CD4-positive, alpha-beta T cell treated with Interleukin-17A for 4 hours (primary cell): ENCODE results near the gene OCRL.

Source experiments
- DNase-seq: peaks from one replicate; pipeline ENCODE4 v3.0.0-alpha.2; 2020; ENCODE audit warnings: mixed read lengths

The OCRL gene

DNA sequence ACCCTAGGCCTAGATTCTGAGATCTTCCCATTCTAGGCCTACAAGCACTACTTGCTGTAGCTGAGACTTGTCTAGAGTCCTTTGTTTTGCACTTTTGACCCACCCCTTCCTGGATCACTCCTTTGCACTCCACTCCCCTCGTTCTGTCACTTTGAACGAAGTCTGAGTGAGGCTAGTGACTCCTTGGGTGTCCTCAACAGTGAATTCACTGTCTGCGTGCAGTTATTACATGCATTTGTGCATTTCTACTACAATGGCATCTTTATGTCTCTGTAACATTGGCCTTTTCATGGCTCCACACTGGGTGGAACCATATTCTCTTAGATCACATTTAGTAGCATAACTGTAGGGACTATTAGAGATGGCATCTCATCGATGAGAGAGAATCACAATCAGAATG, 50.5 kb downstream of the OCRL start:
- no peak for DNase-seq

DNA sequence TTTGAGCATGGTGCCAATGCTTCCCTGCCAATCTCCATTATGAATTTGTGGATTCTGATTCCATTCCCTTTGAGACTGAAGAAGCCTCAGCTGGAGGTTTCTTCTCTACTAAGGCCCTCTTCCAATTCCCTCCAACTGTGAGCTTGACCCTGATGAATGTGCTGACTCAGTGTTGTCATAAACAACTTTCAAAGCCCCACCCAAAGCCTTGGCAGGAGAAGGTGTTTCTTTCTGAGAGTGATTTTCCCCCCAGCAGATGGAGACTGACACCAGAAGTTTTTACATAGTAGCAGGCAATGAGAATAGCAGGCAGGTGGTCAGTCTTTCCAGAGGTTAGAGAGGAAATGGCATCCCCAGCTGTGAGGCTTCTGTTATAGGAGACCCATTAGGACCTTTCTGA, 53.1 kb downstream of the OCRL start:
- no peak for DNase-seq

DNA sequence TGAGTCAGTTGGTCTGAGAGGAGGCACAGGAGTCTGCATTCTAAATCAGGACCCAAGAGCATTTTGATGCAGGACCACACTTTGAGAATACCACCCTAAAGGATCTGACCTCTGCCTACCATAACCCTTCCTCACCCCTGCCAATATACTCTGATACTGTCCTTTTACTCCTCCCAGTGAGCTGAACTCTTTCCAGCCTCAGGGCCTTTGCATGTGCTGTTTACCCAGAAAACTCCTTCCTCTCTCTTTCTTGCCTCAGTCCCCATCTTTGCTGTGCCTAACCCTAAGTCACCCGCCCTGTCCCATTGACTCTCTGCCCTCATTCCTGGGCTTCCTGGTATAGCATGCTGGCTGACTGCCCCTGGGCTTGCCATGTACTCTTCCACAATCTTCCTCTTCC, 54.7 kb downstream of the OCRL start:
- DNase-seq: no peak

DNA sequence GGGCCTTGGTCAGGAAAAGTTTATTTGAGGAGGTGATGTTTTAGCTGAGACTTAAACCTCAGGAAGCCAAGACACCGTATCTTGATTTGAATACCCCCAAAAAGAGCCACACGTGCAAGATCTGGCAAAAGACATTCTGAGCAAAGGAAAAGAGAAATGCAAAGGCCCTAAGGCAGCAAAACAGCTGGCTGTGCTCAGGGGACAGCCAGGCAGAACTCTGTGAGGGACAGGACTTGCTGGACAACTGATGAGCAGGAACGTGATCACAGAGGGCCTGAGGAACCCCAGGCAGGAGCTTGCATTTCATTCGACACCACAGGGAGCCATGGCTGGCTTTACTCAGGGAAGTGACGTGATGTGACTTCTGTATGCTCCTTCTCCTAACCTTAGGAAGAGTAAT, 56.0 kb downstream of the OCRL start:
- no peak for DNase-seq

DNA sequence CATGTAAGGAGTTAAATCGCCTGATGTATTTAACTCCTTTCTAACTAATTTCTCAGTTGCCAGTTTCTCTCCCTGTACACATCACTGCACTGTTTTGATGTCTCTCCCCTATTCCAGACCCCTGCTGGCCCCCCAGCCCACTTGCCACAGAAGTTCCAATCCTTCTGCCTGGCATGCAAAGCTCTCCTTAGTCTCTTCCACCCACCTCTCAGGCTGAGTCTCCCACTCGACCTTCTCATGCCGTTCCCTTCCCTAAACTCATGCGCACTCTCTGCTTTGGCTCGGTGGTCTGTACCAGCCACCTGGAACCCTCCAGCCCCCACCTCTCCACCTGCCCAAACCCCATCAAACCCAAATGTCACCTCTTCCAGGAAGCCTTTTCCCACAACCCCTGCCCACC, 57.8 kb downstream of the OCRL start:
- DNase-seq: no peak

DNA sequence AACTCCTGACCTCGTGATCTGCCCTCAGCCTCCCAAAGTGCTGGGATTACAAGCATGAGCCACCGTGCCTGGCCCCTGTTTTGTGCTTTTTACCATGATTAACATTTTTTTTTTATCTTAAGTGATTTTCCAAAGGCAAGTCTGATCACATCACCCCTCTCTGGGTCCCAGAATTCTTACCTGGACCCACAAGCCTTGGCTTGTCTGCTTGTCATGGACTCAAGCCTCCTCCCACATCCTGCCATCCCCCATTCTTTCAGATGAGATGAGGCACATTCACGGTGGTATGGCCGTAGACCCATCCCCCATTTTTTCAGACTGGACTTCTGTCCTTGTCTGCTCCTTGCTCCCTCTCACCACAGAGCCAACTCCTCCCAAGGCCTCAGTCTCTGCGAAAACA, 59.4 kb downstream of the OCRL start:
- DNase-seq: no peak

DNA sequence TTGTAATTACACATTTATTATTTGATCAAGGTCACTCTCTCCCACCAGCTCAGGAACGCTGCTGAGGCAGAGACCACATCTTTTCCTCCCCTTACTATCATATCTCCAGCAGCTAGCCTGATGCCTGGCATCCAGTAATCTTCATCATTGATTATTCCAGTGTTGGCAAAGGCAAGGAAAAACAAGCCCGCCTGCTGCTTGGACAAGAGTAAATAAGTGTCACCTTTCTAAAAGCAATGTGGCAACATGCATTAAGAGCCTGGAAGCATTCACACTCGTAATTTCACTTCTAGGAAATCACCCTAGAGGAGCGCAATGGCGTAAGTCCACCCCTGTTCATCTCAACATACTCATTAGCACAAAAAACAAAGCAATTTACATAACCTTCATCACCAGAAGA, 59.9 kb downstream of the OCRL start:
- DNase-seq: no peak

DNA sequence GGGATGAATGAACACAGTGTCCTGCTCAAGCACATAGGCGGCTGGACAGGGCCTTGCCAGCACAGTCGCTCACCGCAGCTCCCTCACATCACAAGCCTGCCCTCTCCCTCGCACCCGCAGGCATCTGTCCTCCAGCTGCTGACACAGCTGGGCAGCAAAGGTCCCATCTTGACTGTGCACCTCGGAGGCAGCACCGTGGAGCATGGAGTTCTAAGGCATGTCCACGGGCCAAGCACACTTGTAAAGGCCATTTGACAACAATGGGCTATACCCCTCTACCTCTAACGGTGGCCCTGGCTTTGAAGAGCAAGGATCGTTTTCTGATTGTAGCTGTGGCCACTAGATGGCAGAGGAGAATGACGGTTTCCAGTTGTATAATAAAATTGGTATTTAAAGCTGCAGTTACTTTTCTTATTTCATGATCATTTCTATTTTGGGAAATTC, 60.9 kb downstream of the OCRL start:
- peak; percentile 32 for DNase-seq

DNA sequence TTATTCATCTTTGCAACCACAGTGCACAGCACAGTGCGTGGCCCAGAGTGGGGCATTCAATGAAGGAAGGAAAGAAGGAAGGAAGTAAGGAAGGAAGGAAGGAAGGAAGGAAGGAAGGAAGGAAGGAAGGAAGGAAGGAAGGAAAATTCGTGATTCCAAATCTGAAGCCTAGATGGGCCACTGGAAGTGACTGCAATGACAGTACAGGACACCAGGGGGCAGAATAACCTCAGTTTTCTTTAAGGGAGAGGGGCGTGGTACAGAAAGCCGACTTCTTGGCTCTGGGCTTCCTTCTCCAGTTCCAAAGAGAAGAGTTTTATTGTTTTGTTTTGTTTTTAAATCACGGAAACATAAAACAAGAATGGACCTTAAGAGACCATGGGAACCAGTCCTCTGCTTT, 66.9 kb downstream of the OCRL start:
- peak; percentile 76 for DNase-seq

DNA sequence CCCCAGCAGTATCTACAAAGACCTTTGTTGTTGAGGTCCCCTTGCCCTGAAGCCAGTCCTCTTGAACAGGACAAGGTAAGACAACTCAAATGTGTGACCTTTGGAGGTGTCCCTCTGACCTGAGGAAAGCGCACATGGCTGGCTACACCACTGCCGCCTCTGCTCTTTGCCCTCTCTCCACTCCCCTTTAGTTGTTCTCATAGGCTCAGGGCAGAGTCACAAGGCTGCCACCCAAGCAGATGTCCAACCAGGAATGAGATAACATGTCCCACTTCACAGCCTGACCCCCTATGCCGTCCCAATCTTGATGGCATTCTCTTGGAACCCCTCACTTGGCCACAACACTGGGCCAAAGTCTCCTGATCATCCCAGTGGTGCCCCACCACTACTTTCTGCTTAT, 68.4 kb downstream of the OCRL start:
- DNase-seq: no peak

DNA sequence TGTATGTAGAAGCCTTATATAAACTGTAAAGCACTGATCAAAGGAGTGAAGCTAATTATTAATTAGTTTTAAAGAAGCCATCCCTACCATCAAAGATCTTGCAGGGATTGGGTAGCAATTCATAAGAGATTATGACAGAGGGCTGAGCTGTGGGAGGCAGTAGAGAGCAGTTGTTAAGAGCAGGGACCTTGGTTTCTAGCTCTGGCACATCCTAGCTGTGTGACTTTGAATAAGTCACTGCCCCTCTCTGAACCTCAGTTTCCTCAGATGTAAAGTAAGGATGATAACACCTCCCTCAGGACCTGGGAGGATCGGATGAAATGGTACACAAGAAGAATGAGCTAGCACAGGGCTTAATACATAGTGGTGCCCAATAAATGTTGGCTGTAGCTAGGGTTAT, 69.3 kb downstream of the OCRL start:
- DNase-seq: no peak

DNA sequence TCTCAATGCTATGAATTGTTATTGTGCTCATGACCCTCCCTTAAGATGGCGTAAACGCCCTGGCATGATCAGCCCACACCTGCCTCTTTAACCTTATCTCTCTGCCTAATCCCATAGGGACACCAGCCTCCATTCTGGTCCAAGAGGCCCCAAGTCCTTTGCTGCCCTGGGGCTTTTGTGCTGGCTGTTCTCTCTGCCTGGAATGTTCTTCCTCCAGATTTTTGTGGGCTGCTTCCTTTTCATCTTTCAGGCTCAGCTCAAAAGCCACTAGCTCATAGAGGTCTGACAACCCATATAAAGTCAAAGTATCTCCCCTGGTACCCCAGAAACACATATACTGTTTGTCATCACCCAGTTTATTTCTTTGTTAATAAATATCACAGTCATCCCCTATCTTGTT, 72.3 kb downstream of the OCRL start:
- no peak for DNase-seq

DNA sequence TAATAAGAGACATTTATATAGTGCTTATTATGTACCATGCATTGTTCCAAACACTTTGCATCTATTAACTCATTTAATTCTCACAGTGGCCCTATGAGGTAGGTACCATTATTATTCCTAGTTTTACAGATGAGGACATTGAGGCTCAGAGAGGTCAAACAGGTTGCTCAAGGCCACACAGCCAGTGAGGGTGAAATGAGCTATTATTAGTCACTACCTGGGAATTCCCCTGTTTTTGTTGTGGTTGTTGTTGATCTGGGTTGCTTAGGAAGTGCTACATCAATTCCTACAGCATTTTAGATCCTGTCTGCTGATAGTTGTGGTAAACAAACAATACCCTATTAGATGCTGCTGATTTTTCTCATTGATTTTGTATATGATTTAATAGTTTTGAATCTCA, 73.5 kb downstream of the OCRL start:
- no peak for DNase-seq

DNA sequence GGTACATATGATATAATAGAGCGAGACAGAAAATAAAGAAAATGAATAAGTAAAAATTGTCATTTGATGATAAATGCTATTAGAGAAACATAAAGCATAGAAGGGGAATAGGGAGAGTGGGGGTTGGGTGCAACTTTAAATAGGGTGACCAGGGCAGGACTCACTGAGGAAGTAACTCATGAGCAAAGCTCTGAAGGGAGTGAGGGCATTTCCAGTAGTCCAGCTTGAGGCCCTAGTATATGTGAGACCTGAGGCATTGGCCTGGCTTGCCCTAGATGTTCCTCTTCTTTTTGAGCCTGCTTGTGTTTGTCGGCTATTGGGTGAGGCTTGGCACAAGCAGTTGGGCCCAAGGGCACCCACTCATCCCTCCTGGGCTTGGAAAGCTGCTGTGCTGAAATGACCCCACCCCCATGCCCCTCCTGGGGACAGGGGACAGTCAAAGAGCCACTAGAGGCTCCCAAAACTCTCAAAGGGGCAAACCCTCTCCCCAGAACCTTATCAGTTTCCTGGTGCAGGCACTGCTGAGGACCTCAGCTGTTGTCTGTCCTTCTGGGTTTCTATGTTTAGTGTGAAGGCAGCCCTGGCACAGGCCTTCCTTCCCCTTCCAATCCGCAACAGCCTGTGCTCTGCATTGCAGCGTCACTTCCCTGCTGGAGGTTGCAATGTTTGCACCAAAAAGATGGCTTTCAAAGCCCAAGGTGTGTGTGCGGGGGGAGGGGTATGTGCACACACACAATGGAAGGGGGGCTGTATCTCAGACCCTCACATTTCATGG, 74.6 kb downstream of the OCRL start:
- DNase-seq: no peak

DNA sequence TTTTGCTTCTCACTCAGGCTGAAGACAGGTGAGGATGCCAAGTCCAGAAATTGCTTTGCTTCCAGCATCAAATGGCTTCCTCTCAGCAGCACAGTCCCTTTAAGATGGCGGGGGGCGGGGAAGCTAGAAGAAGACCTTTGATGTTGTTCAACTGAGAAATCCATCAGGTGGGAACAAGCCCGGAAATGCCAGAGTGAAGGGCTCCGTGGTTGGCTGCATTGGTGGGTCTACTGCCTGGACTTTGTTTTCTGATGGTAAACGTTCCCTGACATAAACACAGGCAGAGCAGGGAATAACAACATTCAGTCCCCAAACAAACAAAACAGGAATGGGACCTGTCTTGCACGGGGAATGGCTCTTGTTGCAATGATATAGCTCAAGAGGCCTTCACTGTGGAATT, 77.4 kb downstream of the OCRL start:
- DNase-seq: no peak

DNA sequence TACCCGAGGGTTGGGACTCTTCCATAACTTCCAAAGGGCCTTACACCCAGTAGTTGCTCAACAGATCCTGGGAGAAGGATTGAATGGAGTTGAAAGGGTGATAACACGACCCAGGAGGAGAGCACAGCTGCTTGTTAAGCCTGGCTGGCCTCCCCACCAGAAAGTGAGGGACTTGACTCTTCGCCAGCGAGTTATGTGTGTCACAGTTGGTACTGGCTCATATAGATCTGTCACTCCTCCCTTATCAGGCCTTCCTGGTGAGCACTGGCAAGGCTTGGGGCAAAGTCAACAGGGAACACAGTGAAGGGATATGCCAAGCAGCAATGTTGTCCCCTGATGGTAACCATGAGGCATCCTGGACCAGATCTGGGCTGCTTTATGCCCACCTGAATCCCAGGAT, 78.9 kb downstream of the OCRL start:
- DNase-seq: no peak

DNA sequence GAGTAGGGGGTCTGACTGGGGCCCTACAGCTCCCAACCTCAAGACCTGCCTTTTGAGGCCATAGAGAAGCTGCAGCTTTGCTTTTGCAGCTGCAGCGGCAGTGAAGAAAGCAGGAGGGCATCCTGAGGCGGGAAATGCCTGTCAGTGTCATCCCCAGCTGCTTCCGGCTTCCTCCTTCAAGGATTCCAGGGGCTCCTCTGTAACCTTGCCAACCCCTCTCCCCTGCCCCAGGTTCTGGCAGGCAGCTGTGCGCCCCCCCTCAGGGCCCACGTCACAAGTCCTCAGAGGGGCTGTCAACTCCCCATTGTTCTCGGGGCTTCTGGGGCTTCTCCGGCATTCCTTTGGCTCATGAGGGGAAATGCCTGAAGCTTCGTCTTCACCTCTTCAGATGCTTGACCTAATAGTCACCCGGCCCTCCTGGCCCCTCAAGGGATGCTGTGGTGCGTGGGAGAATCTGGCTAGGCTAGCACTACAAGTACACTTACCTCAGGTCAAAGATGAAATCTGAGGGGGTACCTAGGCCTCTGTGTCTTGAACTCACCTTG, 82.8 kb downstream of the OCRL start:
- no peak for DNase-seq

DNA sequence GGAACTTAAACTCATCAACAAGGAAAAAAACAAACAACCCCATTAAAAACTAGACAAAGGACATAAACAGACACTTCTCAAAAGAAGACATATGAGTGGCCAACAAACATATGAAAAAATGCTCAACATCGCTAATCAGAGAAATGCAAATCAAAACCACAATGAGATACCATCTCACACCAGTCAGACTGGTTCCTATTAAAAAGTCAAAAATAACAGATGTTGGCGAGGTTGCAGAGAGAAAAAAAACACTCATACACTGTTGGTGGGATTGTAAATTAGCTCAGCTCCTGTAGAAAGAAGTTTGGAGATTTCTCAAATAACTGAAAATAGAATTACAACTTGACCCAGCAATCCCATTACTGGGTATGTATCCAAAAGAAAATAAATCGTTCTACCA, 86.0 kb downstream of the OCRL start:
- DNase-seq: no peak

DNA sequence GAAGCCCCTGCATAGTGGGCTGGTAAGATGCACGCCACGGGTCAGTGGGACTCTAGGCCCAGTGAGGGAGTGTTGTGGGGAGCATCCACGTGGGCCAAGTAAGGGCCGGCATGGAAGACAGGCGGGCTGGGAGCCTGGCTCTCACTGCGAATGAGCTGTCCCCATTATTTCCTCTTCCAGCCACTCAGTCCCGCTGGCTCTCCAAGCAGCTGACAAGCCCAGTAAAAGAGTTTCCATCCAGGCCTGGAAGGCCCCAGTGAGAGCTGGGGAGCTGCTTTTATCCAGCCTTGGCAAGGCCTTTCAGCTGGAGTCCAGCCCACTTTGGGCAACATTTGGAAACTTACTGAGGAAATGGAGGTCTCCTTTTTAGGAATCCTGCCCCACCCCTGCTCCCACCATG, 89.8 kb downstream of the OCRL start:
- no peak for DNase-seq

DNA sequence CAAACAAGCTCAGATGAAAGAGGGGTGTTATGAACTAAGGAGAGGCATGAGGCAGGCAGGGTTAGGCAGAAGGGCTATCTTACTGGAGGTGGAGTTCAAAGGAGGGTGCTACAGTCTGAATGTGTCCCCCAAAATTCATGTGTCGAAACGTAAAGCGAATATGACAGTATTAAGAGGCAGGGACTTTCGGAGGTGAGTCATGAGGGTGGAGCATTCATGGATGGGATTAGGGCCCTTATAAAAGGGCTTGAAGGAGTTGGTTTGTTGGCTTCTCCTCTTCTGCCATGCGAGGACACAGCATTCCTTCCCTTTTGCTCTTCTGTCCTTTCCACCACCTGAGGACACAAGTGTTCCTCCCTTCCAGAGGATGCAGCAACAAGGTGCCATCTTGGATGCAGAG, 91.8 kb downstream of the OCRL start:
- DNase-seq: no peak

DNA sequence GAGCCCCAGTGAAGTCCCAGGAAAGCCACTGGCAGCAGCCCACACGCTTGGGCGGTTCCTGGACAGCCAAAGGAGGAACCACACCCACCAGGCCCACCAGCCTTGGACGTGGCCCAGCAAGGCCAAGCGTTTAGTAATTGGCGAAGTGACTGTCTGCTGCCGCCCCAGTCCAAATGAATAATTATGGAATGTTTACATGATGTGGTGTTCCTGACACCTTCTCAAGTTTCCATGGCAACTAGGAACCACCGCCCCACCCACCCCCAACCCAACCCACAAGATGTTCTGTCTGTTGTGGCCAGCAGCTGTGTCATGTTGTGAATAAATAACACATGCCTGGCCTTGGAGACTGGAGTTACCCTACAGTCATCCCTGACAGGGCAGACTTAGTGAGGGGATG, 92.4 kb downstream of the OCRL start:
- DNase-seq: no peak

DNA sequence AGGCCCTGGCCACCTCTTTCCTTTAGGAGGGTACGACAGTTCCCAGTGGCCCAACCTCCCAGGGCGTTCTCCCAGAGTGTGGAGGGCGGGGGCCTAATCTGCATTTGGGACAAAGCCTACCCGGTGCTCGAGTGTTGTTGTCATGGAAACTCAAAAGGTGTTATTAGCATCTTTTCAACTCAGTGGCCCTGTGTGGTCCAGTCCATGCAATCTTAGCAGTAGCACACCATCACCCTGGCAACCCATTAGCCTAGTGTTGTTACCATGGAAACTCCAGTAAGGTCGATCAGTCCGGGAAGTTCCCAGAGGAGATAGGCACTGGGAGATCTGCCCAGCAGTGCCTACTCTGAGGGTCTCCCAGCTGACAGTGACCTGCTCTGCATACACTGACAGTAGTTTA, 94.5 kb downstream of the OCRL start:
- DNase-seq: no peak

DNA sequence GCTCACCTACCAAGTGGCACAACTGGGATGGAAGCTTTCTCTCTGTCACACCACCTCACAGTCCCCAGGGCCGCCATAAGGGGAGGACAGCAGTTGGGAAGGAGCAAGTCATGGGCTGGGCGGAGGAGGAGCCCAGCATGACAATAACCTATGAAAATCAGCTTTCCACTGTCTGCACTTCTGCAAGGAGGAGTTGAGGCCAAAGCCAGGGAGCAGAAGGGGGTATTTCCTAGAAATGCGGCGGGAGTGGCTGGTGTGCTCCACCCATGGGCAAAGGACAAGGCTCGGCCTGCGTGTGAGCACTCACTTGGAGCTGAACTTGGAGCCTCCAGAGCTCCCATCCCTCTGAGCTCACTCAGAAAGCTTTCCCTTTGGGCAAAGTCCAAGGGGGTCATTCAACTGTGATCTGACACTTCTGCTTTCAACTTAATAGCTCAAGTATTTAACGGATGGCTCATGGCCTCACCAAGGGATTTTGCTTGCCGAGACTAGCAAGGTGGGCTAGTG, 96.2 kb downstream of the OCRL start:
- no peak for DNase-seq

DNA sequence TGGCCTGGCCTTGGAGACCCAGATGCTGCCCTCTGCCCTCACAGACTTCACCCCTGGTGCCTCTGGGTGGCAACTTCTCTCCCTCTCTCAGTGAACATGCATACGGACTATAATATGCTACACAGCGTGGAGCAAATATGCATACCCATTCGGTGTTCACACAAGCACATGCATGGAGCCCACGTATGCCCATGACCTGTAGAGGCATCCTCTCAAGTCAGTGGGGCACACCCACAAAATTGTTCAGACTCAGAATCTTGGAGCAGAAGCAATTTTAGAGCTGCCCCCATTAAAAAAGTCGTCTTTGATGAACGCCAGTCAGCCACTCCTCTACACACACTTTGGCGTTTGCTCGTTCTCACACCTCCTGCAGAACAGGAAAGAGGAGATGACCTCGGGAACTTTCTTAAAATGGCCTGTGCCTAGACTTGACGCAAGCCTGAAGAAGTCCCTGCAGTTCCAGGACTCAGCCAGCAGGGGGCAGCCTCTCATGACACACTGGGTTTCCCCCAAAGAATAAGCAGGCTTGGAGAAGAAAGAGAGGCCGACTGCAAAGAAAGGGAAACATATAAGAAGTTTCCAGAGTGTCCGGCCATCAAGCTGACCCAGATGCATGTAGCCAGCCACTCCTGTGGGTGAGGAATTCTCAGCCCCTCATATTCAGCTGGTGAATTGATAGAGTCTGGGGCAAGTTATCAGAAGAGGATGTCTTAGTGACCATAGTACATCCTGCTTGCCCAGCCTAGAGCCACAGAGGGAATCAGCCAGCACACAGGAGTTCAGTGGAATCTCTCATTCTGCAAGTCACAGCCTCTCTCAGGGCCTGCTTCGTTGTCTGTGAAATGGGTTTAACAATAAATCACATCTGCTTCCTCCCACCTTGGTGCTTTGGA, 97.4 kb downstream of the OCRL start:
- DNase-seq: peak; percentile 84
